GM19025 (cell line): Measurements from ENCODE around the gene ESRRB.

ENCODE experiments used
- ATAC-seq: cut with Tn5 transposase; IDR thresholded peaks from one replicate; pipeline ENCODE4 v1.9.1; 2021; ENCODE audit warnings: mild to moderate bottlenecking, low read depth, moderate library complexity; ENCODE audit not compliant: unreplicated experiment

ESRRB gene

GRCh38 chr14:76491172-76491930, 115.4 kb downstream of the ESRRB start:
- ATAC-seq: no peak

- no peak for ATAC-seq
These were observed 120.0 kb downstream of the ESRRB start for GRCh38 chr14:76495983-76496382.

GRCh38 chr14:76496595-76496994, 120.7 kb downstream of the ESRRB start:
- ATAC-seq: no peak

- no peak for ATAC-seq
These were observed 121.9 kb downstream of the ESRRB start for GRCh38 chr14:76497550-76498462.

GRCh38 chr14:76498463-76498935, 122.6 kb downstream of the ESRRB start:
- no peak for ATAC-seq

GRCh38 chr14:76498976-76499375, 123.0 kb downstream of the ESRRB start:
- no peak for ATAC-seq

GRCh38 chr14:76499399-76499798, 123.5 kb downstream of the ESRRB start:
- no peak for ATAC-seq

GRCh38 chr14:76500011-76500410, 124.1 kb downstream of the ESRRB start:
- ATAC-seq: no peak

- ATAC-seq: no peak
These were observed 124.5 kb downstream of the ESRRB start for GRCh38 chr14:76500480-76500879.

GRCh38 chr14:76501156-76501720, 125.3 kb downstream of the ESRRB start:
- ATAC-seq: no peak

- ATAC-seq: no peak
These were observed 126.3 kb downstream of the ESRRB start for GRCh38 chr14:76502219-76502618.

GRCh38 chr14:76502638-76503037, 126.7 kb downstream of the ESRRB start:
- ATAC-seq: no peak

GRCh38 chr14:76509311-76509710, 133.4 kb downstream of the ESRRB start:
- no peak for ATAC-seq

GRCh38 chr14:76510181-76510580, 134.2 kb downstream of the ESRRB start:
- no peak for ATAC-seq

GRCh38 chr14:76514213-76514998, 138.5 kb downstream of the ESRRB start:
- no peak for ATAC-seq

GRCh38 chr14:76516884-76517283, 140.9 kb downstream of the ESRRB start:
- ATAC-seq: no peak

- no peak for ATAC-seq
These were observed 142.4 kb downstream of the ESRRB start for GRCh38 chr14:76518366-76518765.

GRCh38 chr14:76525106-76525821, 149.3 kb downstream of the ESRRB start:
- no peak for ATAC-seq

GRCh38 chr14:76531085-76531484, 155.1 kb downstream of the ESRRB start:
- no peak for ATAC-seq

- no peak for ATAC-seq
These were observed 155.9 kb downstream of the ESRRB start for GRCh38 chr14:76531821-76532318.
